ENCODE data around the gene KRT12.

The KRT12 gene

DNA sequence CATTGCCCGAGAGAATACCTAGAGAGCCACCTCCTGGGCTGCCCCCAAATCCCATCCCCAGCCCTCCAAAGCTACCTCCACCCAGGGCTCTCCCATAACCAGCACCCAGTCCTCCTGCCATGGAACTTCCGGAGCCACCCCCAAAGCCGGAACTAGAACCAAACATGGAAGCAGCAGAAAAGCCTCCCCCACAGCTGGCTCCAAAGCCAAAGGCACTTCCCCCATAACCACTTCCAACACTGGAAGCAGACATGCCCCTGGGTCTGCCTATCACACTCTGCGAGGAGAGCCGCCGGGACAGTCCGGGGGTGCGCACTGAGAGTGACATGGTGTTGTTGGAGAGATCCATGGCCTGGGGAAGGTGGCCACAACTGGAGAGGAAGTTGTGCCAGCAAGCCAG, at the start of gene KRT12:
Gene KRT12, minus strand, starts transcription at position 386 of the 400 bp plus-strand sequence. Its CDS starts 37 bp downstream, at position 349.
- DNase-seq = no peak

- no peak for DNase-seq
These were observed 49.3 kb upstream of the KRT12 start for GRCh38 chr17:40916366-40916765.

DNA sequence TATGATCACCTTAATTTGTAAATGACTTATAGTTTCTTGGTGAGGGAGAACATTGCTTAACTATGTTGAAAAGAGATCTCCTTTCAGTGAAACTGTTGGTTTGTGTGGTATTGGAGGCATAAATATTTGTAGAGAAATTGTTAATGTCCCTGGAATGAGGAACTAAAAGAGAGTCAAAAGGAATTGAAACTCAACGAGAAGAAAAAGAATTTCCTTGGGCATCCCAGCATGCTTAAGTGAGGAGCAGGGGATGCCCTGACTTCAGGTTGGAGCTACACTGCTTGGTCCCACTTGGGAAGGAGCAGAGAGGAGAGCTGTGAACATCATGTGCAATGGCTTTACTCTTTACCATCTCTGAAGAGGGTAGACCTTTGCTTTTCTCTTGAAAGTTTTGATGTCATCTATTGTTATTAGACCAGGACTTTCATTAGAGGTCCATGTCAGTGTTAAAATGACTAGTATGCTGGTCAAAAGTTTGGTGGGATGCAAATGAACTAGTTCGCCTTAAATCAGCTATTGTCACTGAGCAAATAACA, 48.8 kb upstream of the KRT12 start:
- DNase-seq = no peak

GRCh38 chr17:40915199-40915661, 48.2 kb upstream of the KRT12 start:
- no peak for DNase-seq

DNA sequence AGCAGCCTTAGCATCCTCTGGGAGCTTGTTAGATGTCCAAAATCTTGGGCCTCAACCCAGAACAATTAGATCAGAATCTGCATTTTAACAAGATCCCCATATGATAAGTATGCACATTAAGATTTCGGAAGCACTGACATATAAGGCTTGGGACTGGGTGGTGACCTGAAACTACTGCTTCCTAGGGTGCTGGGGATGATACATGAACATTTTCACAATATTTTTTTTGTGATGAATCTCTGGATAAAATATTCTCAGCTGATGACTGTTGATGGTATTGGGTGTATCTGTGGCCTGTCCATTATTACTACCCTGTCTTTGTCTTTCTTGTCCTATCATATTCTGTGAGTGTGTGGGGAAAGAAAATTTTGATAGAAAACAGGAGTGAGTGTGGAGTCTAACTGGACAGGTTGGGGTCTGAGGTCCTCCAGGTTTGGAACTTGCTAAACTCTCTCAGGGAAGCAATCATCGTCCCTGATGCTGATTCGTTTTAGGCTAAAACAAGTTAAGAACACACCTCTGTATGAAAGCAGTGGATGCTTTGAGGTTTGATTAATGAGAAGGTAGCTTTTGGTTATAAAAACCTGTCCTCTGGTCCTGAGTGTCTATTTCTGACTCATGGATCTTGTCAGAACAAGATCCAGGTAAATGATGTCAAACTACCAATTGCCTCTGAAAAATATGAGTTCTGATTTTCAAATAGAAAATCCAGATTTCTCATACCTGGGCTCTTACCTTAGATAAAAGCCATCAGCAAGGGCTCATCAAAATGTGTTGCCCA, 47.2 kb upstream of the KRT12 start:
- DNase-seq = no peak

GRCh38 chr17:40912486-40913210, 45.6 kb upstream of the KRT12 start:
- no peak for DNase-seq

DNA sequence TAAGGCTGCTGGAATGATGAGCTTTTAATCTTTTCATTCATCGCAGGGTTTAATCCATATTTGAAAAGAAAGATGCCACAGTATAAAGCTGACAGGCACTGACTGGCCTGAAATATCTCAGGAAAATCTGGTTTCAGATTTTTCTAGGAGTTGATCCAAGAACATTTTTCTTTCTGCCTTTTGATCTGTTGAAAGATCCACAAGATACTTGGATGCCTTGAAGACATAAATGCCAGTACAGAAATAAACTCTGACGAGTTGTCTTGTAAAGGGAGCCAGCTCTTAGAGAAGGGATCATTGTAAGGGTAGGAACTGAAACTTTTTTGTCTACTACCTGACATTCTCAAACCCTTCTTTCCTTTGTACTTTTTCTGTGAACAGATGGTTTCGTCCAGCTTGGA, 43.4 kb upstream of the KRT12 start:
- no peak for DNase-seq

DNA sequence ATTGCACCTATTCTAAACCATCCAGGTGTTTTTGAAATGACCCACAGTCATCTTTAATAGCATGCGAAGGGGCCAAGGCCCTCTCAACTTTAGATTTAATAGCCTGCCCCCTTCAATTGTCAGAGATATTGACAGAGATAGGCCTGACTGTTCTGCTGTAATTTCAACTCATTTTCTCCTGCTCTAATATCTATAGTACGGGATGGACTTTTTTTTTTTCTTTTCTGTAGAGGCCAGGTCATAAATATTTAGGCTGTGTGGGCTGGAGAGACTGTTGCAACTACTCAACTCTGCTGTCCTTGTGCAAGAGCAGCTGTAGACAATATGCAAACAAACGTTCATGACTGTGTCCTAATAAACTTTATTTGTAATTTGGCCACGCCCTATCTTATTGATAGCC, 42.7 kb upstream of the KRT12 start:
- DNase-seq = no peak

- peak; percentile 89 for DNase-seq
These were observed 42.3 kb upstream of the KRT12 start for GRCh38 chr17:40909351-40909750.

DNA sequence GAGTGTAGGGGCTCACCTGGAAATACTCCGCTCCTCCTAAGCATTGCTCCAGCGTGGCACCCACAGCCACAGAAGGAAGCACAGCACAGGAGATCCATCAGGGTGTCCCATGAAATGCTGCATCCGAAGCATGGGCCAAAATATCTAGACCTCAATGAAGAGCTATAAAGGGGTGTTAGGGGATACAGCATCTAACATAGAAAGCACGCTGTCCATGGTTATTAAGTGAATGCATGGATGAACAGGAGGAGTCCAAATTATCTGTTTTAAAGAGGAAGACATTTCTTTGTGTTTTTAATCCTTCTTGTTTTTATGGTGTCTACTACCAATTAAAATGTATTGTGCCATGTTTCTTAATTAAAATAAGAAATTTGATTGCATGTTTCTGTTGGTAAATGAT, 39.6 kb upstream of the KRT12 start:
- no peak for DNase-seq

DNA sequence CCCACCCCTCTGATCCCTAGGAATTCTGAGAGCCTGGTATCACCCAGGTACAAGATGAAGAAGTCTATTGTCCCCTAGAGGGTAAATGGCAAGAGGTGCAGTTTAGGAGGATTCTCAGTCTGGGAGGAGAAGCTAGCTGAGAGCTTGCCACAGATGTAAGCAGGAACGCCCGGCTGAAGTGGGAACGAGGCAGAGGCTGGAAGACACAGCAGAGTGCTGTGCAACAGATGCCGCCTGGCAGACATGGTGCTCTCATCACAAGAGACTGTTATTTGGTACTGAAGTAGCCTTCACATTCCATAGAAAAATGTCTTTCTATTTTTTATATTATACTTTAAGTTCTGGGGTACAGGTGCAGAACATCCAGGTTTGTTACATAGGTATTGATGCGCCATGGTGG, 38.3 kb upstream of the KRT12 start:
- DNase-seq = no peak

GRCh38 chr17:40903129-40903847, 36.3 kb upstream of the KRT12 start:
- peak; percentile 89 for DNase-seq

GRCh38 chr17:40902498-40902897, 35.5 kb upstream of the KRT12 start:
- no peak for DNase-seq

DNA sequence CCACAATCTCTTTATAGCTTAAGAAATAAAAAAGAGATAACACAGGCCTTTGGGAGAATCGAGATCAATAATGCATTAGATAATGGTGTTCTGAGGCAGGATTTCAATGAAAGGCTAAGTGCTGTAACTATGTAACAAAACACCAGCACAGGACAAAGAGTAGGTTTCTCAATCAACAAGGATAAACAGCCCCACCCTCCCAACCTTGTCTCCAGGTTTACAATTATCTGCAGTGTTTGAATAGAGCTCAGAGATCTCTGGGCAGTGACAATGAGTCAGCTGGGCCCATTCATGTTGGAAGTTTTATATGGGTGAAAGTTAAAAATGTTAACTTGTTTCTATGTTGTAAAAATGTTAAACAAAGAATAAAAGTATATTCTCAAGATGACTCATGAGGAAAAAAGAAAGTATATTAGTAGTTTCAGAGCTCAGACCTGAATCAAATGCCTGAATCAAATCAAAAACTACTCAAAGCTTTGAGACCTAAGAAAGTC, 35.0 kb upstream of the KRT12 start:
- DNase-seq = peak; percentile 86

DNA sequence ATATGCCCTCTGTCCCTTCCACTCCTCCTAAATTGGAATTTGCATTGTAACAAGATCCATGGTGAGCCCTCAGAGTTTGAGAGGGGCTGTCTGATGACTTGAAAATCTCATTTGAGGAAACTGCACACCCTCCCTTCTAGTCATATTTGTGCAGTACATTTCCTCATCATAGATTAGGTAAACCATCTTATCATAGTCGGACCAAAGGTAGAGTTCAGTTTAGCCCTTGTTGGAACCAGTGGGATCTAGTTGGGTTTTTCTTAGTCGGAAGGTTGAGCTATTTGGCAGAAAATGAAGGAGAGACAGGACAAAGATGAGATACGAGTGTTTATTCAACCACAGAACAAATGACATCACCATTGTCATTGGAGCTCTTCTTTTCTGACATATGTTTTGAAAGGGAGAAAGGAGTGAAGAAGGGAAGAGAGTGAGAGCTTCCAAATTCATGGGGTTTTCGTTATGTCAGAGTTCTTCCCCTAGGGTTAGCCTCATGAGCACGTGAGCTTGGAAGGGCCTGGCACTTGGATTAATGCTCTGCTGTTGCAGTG, 33.9 kb upstream of the KRT12 start:
- DNase-seq = peak; percentile 86

GRCh38 chr17:40896916-40897455, 30.0 kb upstream of the KRT12 start:
- no peak for DNase-seq

- DNase-seq = no peak
These were observed 28.2 kb upstream of the KRT12 start for GRCh38 chr17:40895106-40895730.

- no peak for DNase-seq
These were observed 21.2 kb upstream of the KRT12 start for GRCh38 chr17:40888196-40888720.

DNA sequence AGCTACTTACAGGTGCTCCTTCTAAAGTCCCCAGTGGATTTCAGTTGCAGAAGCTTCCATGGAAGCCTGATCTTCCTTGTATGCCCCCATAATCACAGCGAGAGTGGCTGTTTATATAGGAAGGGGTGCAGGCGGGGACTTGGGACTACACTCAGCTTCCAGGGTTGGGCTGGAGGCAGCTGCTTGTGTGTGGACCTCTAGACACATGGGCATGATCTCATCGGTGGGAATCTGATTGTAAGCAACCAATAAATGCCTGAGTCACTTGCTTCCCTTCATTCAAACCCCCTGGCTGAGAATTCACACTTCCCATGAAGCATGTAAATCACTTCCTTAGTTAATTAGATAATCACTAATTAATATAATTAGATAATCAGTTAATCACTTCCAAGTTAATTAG, 19.1 kb upstream of the KRT12 start:
- DNase-seq = no peak

- no peak for DNase-seq
These were observed 17.9 kb upstream of the KRT12 start, which contains the start of gene KRT20 for GRCh38 chr17:40884708-40885512. Gene KRT20, minus strand, starts transcription at chr17:40885242. Its CDS starts 57 bp downstream, at chr17:40885185.
